ENCODE data around the gene MIPEP.

- no peak for TF ChIP-seq ZNF416 (tag by site-specific recombination; IDR thresholded peaks at IDR 0.05)
- no peak for TF ChIP-seq CTCF (tag by site-specific recombination; IDR thresholded peaks at IDR 0.05)
- no peak for TF ChIP-seq PRDM2 (tag by site-specific recombination; IDR thresholded peaks at IDR 0.05; ENCODE audit: borderline replicate concordance)
- no peak for TF ChIP-seq PATZ1 (tag by site-specific recombination; IDR thresholded peaks at IDR 0.05)
- no peak for TF ChIP-seq ZNF629 (tag by site-specific recombination; IDR thresholded peaks at IDR 0.05)
- TF ChIP-seq TRIM28 (IDR thresholded peaks at IDR 0.05; ENCODE audit: borderline replicate concordance, low read length): no peak
- TF ChIP-seq REST (tag by site-specific recombination; IDR thresholded peaks at IDR 0.05): no peak
Measured at GRCh38 chr13:23686948-23687347, 202.3 kb downstream of the MIPEP start.

Data from HEK293 (cell line).